ENCODE results near the gene ANKRD10. TPM values are rescaled to one million over a fixed set of nuclear protein-coding genes. Genes with fewer than 3 reads are reported as not detected.
"Not testable (repeated sequence)": the region's sequence is repeated elsewhere in the genome, so short reads cannot be mapped to it uniquely, and the experiment has no call there.

The ANKRD10 gene
- 24.3 TPM for total RNA-seq

DNA sequence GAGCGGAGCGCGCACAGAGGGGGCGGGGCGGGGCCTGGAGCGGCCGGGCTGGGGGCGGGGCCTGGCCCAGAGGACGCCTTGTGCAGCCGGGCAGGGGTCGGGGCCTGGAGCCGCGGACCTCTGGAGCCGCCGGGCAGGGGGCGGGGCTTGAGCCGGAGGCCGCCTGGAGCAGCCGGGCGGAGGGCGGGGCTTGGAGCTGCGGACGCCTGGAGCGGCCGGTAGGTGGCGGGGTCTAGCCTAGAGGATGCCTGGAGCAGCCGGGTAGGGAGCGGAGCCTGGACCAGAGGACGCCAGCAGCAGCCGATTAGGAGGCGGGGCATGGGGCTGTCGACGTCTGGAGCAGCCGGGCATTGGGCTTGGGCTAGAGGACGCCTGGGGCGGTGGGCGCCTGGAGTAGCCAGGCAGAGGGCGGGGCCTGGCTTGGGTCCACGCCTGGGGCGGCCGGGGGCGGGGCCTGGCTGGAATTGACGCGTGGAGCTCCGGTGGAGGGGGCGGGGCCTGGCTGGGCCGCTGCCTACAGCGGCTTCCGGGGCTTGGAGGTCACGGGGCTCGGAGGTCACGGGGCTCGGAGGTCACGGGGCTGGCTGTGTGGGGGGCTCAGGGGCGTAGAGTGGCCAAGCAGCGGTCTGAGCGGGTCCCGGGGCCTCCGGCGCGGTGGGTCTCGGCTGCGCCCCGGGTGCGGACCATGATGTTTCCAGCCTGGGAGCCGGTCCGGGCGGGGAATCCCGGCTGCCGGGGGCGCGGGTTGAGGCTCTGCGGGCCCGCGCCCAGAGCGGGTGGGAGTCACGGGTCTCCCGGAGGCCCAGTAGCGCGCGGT is at the start of gene ANKRD10:
Gene ANKRD10, minus strand, starts transcription at position 13 of the 817 bp plus-strand sequence. CDS start 135 bp downstream, outside the sequence.
- ATAC-seq, result peak; percentile 95

DNA sequence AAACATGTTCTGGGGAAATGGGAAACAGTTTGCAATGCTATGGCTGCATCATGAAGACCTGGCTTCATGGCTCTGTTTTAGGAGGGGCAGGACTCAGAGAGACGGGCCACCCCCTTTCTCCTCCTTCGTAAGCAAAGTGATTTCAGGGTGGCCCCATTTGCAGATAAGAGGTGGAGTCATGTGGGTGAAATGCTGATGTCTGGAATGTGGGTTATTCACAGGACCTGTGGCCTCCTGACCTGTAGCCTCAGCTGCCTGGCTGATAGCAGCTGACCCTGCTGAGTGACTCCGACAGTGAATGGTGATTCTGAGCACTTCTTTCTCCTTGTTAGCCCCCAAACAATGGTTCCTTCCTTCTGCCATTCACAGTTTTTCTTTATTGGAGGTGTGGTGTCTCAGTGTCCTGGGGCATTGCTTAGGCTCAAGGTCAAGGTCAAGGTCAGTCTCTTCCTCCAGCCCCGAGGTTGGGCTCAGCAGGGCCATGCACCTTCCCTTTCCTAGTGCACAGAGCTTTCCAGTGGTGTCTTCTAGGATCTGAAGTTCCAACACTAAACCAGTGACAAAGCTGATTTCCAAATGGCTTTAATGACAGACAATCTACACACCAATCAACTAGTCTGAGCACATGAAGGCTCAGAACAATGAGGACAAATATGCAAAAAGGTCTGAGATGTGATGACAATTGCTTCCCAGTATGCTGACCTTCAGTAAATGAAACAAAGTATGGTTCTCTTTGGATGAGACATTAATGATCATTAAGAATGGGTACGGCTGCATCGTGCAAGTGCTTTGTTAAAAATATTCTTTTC is 49.6 kb upstream of the ANKRD10 start:
- ATAC-seq, result no peak

DNA sequence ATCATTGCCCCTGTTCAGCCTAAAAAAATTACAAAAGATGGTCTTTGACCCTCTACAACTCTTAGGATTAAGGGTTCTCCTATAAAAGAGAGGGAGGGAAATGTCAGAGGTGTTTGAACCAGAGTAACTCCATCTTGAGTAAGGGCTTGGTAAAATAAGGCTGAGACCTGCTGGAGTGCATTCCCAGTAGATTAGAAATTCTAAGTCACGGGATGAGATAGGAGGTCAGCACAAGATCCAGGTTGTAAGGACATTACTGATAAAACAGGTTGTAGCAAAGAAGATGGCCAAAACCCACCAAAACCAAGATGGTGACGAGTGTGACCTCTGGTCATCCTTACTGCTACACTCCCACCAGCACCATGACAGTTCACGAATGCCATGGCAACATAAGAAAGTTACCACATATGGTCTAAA is 48.7 kb upstream of the ANKRD10 start:
- no peak for ATAC-seq

DNA sequence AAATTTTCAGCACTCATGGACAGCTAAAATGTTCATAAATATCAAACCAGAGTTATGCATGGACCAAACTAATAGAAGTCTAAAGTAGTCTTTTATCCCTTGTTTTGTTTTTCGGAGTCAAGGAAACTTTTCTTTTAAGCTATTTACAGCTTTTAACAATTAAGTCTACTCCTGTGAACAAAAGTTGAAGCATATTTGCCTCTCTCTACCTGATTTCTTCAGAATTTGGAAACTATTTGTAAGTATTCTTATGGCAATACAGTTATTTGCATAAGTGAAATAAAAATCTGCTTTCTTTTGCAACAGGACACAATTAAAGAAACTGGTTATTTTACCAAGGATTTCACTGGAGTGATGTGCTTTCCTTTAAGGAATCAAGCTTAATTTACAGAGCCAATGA is 47.1 kb upstream of the ANKRD10 start:
- ATAC-seq, result no peak

DNA sequence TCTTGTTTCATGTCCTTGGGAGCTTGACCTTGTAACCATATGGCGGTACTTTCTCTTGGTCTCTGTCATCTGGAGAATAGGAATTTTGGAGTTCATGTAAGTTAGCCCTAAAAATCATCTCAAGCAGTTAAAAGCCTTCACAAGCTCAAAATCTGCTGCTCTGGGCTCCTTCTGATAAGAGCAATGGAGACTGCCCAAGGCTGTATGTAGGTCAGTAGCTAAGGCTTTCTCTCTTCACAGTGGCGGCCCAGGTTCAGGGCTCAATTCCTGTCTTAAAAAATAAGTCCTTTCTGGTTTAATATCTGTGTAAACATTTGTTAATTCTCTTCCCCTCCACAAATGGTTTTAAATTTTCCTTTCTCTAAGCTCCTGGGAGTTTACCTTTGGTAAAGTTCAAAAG is 45.3 kb upstream of the ANKRD10 start:
- ATAC-seq, result no peak

DNA sequence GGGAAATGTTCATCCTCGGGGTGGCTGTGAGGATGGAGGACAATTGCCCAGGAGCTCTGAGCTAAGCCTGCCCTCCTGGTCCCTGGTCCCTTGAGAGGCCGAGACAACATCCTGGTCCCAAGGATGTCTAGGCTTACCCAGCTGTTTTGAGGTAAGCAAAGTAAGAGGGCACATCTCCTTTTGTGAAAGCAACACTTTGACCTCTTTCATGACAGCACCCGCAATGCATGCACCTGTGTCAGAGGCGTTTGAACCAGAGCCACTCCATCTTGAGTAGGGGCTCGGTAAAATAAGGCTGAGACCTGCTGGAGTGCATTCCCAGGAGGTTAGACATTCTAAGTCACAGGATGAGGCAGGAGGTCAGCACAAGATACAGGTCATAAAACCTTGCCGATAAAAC is 43.1 kb upstream of the ANKRD10 start:
- ATAC-seq, result no peak

DNA sequence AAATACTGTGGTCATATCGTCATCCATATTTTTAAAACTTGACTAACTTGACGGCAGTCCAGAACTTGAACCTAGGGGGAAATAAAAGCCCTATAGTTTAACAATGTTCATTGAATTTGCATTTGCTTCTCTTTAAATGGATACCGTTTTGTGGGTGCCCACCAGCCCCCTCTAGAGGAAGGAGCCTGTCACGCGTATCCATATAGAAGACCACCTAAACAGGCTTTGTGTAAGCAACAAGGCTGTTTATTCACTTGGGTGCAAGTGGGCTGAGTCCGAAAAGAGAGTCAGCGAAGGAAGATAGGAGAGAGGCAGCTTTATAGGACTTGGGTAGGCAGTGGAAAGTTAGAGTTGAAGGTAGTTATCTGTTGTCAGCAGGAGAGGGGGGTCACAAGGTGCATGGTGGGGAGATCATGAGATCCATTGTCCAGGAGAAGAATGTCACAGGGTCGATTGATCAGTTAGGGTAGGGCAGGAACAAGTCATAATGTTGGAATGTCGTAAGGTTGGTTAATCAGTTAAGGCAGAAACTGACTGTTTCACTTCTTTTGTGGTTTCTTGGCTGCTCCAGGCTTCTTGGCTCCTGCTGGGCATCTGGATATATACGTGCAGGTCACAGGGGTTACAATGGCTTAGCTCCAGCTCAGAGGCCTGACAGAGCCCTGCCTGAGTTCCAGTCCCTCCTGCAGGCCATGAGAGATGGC is 42.5 kb upstream of the ANKRD10 start:
- ATAC-seq, result no peak

DNA sequence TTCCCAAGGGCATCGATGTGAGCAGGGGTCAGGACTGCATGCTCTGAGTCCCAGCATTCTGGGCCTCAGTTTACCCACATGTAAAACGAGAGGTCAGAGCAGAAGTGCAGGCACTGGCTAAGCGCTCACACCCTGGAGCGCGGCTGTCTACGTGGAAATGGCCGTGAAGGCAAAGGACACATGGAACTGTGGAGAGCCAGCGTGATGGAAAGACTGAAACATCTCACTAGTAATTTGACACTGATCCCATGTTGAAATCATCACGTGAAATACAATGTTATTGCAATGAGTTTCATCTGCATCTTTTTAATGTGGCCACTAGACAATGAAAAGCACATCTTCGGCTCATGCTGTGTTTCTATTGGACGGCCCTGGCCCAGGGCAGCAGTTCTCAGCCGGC is 41.3 kb upstream of the ANKRD10 start:
- ATAC-seq, result not testable (repeated sequence)

DNA sequence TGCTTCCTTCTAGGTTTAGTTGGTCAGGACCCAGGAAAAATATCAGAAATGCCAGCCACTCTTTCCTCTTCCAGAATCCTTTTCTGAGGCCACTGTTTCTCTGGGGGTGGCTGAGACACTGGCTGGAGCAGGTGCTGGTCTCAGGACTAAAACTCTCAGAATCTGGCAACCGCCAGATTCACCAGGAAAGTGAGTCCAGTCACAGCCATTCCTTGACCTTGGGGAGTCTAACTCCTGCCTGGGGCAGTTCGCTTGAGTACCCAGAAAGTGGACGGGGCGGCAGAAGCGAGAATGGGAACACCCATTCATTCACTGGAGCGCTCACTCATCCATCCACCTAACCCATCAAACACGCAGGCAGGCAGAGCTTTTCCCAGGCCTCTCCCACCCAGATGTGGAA is 40.7 kb upstream of the ANKRD10 start:
- not testable (repeated sequence) for ATAC-seq

DNA sequence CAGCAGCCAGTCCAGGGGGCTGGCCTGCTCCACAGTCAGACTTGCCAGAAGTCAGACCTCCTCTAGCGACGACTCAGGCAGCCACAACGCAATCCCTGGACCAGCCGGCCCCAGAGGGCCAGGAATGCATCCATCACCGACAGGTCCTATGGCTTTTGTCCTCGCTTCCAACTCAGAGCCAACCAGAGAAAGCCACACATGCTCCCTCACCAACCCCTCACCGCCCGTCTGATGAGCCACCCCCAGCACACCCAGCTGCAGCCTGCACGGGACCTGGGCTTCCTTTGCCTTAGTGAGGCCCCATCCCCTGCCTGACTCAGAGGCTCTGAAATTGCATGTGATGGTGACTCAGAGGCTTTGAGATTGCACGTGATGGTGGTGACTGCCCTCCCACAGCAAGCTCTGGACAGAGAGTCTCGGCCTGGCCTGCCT is 40.2 kb upstream of the ANKRD10 start:
- ATAC-seq, result peak; percentile 85

DNA sequence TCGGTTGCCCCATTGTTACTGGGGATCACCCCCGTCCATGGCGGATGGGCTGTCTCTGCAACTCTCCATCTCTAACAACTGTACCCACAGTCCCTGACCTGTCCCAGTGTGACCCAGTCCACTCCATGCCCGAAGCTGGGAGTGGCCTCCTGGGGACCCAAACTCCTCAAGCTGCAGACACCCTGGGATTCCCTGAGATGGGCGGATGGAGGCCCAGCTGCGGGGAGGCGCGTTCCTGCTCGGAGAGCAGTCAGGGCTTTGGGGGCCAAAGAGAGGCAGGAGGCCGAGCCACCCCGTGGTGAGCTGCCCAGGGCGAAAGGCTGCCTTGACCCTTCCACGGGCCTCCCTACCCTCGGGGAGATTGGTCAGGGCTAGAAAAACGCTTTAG is 39.7 kb upstream of the ANKRD10 start:
- not testable (repeated sequence) for ATAC-seq

DNA sequence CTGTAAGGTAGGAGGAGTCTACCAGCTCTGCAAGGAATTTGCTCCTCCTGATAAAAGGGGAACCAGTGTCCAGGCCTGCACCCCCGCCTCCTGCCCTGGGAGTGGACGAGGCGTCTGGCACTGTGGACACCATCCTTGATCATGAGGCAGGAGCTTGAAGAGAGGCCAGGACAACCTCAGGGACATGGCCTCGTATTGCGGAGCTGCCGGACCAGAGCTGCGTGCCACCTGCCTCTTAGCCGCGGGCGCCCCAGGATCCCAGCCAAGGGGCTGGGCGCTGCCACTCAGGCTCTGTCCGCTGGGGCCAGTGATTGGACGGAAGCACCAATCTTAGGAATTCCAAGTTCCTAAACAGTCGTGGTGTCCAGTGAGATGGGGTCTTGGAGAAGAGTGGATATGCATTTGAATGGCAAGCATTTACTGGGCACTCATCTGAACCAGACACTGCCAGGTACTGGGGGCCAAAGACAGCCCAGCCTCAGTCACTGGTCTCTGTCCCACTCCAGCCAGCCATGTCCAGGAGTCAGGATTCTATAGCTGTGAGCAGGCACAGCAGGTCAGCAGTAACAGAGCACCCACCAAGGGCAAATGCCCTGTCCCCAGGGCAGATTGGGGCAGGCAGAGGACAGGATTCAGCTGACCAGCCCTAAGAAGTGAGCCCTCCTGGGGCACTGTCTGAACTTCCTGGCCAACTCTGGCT is 39.1 kb upstream of the ANKRD10 start:
- no peak for ATAC-seq

DNA sequence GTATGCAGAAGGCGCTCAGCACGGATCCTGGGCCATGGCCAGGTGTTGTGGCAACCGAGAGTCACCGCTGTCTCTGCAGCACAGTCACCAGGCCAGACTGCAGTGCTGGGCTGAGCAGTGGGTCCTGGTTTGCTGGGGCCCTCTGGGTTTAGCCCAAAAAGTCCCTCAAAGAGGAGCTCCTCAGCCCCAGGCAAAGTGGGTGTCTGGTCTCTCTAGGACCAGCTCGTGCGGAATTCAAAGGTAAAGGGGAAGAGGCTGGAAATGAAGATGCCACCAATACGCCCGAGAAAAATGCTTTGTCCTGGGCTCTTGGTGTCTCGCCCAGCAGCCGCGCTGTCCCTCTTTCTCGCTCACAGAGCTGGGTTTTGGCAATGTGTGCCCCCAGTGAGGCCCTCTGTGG is 38.5 kb upstream of the ANKRD10 start:
- ATAC-seq, result no peak

DNA sequence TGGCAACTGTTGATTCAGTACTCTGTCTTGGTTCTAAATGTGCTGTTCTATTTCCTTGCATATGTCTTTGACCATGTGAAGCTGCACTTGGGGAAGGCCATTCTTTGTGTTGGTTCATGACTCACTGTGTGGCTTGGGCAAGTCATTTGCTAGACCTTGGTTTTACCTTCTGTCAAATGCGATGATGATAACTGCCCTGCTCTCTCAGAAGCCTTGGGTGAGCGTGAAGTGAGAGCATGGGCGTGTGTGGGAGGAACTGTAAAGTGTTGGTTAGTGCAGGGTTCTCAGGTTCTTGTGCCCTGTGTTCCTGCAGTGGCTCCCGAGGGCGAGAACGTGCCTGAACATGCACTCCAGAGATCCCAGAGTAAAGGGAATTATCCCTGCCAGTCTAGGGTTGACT is 37.3 kb upstream of the ANKRD10 start:
- peak; percentile 67 for ATAC-seq

DNA sequence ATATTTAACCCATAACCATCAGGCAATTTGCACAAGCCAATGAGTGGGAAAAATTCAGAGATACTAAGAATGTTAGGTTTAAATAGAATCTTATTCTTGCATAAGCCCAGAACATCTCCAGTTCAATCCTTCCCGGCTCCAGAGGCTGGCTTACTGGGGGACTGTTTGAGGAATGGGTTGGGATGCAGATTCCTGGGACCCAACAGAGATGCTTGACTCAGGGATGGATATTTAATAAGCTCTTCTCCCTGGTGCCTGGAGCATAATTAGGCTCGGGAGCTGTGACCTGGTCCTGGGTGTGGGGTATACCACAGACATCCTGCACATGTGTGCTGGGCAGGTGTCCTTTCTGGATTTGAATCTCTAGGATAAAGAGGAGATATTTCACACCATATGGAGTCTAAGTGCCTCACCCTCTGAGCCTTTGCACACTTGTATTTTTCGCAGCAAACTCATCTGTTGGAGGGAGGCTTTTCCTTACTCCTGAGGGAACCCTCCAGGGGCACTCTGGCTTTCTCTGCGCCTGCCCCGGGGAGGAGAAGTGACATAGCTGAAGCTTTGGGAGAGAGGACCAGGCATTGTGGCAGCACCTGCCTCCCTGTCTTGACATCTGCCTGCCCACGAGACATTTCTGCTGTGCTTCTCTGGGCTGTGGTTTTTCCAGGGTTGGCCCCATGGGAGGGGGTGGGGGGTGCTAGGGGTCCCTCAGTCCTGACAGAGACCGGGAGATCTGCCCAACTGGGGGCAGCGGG is 36.1 kb upstream of the ANKRD10 start:
- no peak for ATAC-seq

DNA sequence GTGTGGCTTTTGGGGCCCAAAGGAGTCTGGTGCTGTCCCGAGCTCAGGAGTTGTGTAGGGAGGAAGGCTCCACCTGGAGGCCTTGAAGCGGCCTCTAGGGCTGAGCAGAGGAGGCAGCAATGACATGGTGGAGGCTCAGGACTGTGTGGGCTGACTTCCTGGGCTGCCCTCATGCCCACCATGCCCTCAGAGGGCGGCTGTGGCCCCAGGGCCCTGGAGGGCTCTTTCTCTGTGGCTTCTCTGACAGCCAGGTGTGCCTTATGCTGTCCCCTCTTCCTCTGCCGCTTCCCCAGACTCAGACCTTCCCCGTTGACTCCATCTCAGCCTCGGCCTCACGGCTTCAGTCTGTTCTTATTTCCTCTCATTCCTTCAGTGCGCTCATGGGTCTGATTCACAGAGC is 35.5 kb upstream of the ANKRD10 start:
- no peak for ATAC-seq

DNA sequence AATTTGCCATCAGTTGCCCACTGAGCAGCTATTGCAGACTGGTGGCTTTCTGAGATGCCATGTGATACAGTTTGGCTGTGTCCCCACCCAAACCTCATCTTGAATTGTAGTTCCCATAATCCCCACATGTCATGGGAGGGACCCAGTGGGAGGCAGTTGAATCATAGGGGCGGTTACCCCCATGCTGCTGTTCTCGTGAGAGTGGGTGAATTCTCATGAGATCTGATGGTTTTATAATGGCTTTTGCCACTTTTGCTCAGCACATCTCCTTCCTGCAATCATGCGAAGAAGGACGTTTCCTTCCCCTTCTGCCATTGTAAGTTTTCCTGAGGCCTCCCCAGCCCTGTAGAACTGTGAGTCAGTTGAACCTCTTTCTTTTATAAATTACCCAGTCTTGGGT is 34.8 kb upstream of the ANKRD10 start:
- no peak for ATAC-seq

DNA sequence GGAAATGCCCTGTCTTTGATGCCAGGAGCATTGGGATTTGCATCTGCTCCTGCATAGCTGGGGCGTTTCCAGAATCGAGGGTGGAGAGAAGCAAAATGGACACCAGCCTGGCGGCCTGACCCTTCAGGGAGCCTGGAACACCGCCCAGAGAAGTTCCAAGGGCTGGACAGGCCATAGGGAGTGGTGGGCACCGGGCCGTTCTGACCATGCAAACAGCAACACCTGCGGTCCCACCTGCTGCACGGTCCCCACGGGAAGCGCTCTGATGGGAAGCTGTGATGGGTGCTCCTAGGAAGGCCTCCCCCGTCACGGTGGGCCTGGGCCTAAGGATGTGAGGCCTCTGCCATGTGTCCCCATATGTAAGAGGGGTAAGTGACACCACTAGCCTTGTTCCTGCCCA is 34.2 kb upstream of the ANKRD10 start:
- no peak for ATAC-seq

DNA sequence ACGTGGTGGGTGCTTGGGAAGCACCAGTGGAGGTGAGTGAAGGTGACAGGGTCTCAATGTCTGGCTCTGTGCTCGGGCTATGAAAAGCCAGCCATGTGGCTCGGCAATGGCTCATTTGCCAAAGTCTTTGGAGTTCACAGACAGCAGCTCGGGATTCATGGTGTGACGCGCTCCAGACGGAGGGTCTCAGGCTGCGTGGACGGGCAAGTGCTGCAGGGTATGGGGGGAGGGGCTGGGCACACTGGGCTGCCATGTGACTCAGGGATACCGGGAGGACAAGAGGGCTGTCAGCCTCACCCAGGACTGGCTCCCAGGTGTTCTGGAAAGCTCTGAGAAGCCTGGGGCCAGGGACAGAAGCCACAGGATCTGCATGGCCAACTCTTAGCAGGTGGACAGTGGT is 32.5 kb upstream of the ANKRD10 start:
- not testable (repeated sequence) for ATAC-seq

DNA sequence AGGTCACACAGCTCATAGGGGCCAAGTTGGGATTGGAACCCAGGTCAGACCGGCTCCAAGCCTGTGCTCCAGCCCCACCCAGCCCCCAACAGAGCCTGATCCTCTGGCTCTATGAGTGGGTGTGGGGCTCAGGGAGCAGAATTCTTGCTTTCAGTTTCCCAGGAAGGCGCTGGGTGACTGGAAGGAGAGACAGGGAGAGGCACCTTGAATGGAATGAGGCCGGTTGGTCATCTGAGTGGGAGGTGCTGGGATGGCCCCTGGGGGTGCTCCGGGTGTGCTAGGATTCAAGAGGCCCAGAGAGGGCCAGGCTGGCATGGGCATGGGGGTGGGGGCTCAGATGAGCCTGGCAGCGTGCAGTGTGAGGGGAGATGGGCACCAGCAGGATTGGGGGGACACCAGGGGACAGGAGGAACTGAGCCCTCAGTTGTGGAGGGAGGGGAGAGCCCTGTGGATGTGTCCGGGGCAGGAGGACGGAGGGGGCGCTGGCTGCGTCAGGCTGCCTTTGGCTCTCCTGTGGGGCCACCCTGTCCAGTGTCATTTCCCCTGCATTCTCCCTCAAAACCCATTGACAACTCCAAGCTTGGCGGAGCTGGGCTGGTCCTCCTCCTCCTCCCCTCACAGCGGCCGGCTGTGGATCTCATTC is 31.2 kb upstream of the ANKRD10 start:
- no peak for ATAC-seq
